Neural progenitor cell (in vitro differentiated cells): ENCODE data around the gene SPATA33.
"Not testable (repeated sequence)": the region's sequence is repeated elsewhere in the genome, so short reads cannot be mapped to it uniquely, and the experiment has no call there.

Source experiments
- EZH2 ChIP-seq: fragments of 200-600 bp; sonication (generic); IDR thresholded peaks from 2 replicates; pipeline ENCODE4 v1.6.1; 2017; ENCODE audit warnings: antibody characterized with exemption, mild to moderate bottlenecking, moderate library complexity
- TF ChIP-seq, protein P1 (sequence below): fragments of 200-600 bp; sonication (generic); IDR thresholded peaks from 2 replicates; pipeline ENCODE4 v1.5.1; 2017; ENCODE audit warnings: antibody characterized with exemption, mild to moderate bottlenecking

DNA sequence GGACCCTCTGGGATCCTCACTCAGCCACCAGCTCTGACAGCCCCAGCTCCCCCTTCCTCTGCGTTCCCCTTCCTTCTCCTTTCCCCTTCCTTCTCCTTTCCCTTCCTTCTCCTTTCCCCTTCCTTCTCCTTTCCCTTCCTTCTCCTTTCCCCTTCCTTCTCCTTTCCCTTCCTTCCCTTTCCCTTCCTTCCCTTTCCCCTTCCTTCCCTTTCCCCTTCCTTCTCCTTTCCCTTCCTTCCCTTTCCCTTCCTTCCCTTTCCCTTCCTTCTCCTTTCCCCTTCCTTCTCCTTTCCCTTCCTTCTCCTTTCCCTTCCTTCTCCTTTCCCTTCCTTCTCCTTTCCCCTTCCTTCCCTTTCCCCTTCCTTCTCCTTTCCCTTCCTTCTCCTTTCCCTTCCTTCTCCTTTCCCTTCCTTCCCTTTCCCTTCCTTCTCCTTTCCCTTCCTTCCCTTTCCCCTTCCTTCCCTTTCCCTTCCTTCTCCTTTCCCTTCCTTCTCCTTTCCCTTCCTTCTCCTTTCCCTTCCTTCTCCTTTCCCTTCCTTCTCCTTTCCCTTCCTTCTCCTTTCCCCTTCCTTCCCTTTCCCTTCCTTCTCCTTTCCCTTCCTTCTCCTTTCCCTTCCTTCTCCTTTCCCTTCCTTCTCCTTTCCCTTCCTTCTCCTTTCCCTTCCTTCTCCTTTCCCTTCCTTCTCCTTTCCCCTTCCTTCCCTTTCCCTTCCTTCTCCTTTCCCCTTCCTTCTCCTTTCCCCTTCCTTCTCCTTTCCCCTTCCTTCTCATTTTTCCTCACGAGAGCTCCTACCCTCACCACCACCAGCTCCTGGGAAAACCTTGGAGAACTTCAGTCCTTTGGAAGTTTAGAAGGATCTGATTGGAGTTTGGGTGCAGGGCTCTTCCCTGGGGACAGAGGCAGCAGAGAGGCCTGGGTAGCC lies 22.9 kb upstream of the SPATA33 start:
- TF ChIP-seq, protein P1, sequence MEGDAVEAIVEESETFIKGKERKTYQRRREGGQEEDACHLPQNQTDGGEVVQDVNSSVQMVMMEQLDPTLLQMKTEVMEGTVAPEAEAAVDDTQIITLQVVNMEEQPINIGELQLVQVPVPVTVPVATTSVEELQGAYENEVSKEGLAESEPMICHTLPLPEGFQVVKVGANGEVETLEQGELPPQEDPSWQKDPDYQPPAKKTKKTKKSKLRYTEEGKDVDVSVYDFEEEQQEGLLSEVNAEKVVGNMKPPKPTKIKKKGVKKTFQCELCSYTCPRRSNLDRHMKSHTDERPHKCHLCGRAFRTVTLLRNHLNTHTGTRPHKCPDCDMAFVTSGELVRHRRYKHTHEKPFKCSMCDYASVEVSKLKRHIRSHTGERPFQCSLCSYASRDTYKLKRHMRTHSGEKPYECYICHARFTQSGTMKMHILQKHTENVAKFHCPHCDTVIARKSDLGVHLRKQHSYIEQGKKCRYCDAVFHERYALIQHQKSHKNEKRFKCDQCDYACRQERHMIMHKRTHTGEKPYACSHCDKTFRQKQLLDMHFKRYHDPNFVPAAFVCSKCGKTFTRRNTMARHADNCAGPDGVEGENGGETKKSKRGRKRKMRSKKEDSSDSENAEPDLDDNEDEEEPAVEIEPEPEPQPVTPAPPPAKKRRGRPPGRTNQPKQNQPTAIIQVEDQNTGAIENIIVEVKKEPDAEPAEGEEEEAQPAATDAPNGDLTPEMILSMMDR: not testable (repeated sequence)
- not testable (repeated sequence) for TF ChIP-seq EZH2
